ENCODE results near the gene POLR3E. TPM values are rescaled to one million over a fixed set of nuclear protein-coding genes. Genes with fewer than 3 reads are reported as not detected.
A peak's percentile ranks its signal among the peaks of the same experiment; 100 is the strongest.

Gene POLR3E
- total RNA-seq, 1 donor from 2014 or later: 26.7 TPM

DNA sequence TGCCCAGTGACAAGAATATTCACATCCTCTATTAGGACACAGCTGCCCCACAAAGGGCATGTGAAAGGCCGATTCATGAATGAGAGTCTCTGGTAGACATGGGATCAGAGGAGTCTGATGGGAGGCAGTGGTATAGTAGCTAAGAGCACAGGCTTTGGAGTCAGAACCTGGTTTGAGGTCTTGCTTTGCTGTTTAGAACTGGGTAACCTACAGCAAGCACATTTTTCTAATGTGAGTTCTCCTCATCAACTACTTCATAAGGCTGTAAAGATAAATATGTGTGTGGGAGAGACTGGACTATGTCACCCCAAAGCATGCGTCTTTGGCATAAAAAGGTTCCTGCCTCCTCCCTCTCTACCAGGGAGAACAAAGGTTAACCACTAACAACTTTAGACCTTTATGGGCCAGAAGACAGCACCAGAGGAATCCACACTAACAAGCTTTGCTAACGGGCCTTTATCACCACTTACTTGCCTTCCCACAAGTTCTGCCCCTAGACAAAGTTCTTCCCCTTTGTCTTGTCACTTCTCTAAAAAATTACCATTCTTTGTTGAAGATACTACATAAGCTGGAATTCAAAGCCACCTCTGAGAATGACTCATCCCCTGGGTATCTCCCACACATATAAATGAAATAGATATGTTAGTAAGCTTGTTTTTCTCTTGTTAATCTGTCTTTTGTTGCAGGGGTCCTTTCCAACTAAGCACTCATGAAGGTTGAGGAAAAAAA lies 56.1 kb downstream of the POLR3E start:
- Mint-ChIP-seq H3K4me1 (ENCODE audit: low read depth) (peaks cover 37% of the 10 kb centered on the region), H3K4me3 (ENCODE audit: unreplicated experiment) (no peak overlapping the region), H3K9me3 (ENCODE audit: low read depth) (no peaks in the 10 kb centered on the region), H3K27me3 (ENCODE audit: low read depth) (no peaks in the 10 kb centered on the region), H3K27ac (ENCODE audit: unreplicated experiment) (peak overlapping the region; percentile 87), H3K36me3 (ENCODE audit: low read depth) (peaks cover 23% of the 10 kb centered on the region)
- DNase-seq (ENCODE audit: low spot score): no peak
- TF ChIP-seq, protein P1, sequence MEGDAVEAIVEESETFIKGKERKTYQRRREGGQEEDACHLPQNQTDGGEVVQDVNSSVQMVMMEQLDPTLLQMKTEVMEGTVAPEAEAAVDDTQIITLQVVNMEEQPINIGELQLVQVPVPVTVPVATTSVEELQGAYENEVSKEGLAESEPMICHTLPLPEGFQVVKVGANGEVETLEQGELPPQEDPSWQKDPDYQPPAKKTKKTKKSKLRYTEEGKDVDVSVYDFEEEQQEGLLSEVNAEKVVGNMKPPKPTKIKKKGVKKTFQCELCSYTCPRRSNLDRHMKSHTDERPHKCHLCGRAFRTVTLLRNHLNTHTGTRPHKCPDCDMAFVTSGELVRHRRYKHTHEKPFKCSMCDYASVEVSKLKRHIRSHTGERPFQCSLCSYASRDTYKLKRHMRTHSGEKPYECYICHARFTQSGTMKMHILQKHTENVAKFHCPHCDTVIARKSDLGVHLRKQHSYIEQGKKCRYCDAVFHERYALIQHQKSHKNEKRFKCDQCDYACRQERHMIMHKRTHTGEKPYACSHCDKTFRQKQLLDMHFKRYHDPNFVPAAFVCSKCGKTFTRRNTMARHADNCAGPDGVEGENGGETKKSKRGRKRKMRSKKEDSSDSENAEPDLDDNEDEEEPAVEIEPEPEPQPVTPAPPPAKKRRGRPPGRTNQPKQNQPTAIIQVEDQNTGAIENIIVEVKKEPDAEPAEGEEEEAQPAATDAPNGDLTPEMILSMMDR (IDR thresholded peaks at IDR 0.05): no peak

DNA sequence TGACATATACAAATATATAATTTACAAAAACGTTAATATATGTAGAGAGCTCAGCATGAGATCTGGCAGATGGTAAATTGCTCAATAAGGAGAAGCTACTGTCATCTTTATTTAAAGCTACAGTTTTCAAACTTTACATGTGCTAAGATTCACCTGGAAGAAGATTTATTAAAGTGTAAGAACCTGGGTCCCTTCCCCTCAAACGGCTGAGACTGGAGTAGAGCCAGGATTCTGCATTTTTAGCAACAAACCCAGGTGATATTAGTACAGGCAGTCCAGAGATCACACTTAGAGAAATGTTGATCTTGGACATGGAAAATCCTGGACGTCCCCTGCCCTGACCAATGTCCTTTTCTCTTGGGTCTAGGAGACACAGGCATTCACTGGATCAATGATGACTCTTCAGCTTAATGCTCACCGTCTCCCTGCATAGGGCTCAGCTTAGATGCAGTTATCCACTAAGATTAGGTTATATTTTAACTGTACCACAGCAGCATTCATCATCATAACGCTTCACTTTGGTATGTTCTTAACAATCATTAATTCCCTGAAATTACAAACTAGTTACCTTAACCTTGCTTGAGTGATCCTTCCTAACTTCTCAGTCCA lies 56.8 kb downstream of the POLR3E start:
- peaks cover 18% of the 10 kb centered on the region for H3K36me3 Mint-ChIP-seq (ENCODE audit: low read depth)
- no peaks in the 10 kb centered on the region for H3K27me3 Mint-ChIP-seq (ENCODE audit: low read depth)
- H3K4me3 Mint-ChIP-seq (ENCODE audit: unreplicated experiment): no peak overlapping the region
- peaks cover 41% of the 10 kb centered on the region for H3K4me1 Mint-ChIP-seq (ENCODE audit: low read depth)
- H3K27ac Mint-ChIP-seq (ENCODE audit: unreplicated experiment): peak overlapping the region; percentile 87
- TF ChIP-seq, protein P1 (IDR thresholded peaks at IDR 0.05): no peak
- no peak for DNase-seq (ENCODE audit: low spot score)
- no peaks in the 10 kb centered on the region for H3K9me3 Mint-ChIP-seq (ENCODE audit: low read depth)

DNA sequence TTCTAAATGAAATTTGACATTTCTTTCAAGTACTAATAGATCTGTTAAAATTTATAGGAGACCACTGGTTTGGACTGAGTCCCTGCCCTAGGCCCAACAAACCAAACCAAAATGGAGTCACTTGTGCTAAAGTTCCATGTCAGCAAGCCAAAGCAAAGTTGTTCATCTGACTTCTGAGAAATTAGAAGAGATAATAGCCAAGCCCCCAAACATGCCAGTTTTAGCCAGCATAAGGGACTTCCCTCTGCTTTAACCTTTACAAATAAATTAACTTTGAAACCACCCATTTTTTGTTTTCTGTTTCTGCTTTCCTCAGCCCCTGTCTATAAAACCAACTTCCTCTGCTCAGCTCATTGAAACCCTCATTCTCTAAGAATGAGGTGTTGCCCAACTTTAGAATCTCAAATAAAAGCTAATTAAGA lies 58.3 kb downstream of the POLR3E start:
- DNase-seq (ENCODE audit: low spot score): no peak
- Mint-ChIP-seq H3K4me3 (ENCODE audit: unreplicated experiment) (no peak overlapping the region), H3K4me1 (ENCODE audit: low read depth) (peaks cover 47% of the 10 kb centered on the region), H3K36me3 (ENCODE audit: low read depth) (peaks cover 11% of the 10 kb centered on the region), H3K27ac (ENCODE audit: unreplicated experiment) (no peak overlapping the region), H3K9me3 (ENCODE audit: low read depth) (no peaks in the 10 kb centered on the region), H3K27me3 (ENCODE audit: low read depth) (no peaks in the 10 kb centered on the region)
- TF ChIP-seq, protein P1 (IDR thresholded peaks at IDR 0.05): no peak

DNA sequence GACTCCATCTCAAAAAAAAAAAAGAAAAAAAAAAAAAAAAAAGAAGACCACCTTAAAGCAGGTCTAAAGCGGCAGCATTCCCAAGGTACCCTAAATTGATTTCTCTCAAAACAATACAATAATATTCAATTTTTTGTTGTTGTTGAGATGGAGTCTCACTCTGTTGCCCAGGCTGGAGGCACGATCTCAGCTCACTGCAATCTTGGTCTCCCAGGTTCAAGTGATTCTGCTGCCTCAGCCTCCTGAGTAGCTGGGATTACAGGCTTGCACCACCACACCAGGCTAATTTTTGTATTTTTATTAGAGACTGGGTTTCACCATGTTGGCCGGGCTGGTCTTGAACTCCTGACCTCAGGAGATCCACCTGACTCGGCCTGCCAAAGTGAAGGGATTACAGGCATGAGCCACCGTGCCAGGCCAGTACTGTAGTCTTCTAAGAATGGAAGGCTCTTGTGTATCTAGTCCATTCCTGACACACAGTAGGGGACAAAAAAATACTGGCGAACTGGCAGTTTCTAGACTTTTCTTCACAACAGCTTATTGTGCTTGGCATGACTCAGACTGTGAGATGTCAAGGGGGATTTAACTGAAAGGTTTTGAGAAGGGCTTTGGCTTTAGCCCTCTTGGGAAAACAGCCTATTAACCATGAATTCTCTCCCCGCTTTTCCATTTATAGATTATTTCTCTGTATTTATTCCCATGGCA lies 59.9 kb downstream of the POLR3E start:
- DNase-seq (ENCODE audit: low spot score): no peak
- no peaks in the 10 kb centered on the region for H3K9me3 Mint-ChIP-seq (ENCODE audit: low read depth)
- peaks cover 6% of the 10 kb centered on the region for H3K36me3 Mint-ChIP-seq (ENCODE audit: low read depth)
- no peaks in the 10 kb centered on the region for H3K27me3 Mint-ChIP-seq (ENCODE audit: low read depth)
- H3K4me1 Mint-ChIP-seq (ENCODE audit: low read depth): peaks cover 50% of the 10 kb centered on the region
- peak overlapping the region; percentile 85 for H3K27ac Mint-ChIP-seq (ENCODE audit: unreplicated experiment)
- TF ChIP-seq, protein P1 (IDR thresholded peaks at IDR 0.05): no peak
- no peak overlapping the region for H3K4me3 Mint-ChIP-seq (ENCODE audit: unreplicated experiment)

DNA sequence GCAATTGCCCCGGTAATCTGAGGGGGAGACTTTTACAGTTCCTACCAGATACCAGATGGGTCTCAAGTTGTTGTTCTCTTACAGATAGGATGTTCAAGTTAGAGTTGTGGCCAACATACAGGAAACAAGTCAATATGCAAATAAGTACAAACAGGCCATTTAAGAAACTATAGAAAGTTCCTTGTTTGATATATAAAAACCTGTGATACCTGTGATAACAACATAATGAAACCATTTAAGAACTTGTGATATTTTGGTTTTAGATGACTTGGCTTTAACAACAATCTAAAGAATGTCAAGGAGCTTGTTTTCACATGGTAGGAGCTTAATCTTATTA lies 60.4 kb downstream of the POLR3E start:
- DNase-seq (ENCODE audit: low spot score): no peak
- TF ChIP-seq, protein P1 (IDR thresholded peaks at IDR 0.05): no peak
- Mint-ChIP-seq H3K9me3 (ENCODE audit: low read depth) (no peaks in the 10 kb centered on the region), H3K27ac (ENCODE audit: unreplicated experiment) (peak overlapping the region; percentile 85), H3K4me1 (ENCODE audit: low read depth) (peaks cover 49% of the 10 kb centered on the region), H3K36me3 (ENCODE audit: low read depth) (peaks cover 9% of the 10 kb centered on the region), H3K4me3 (ENCODE audit: unreplicated experiment) (no peak overlapping the region), H3K27me3 (ENCODE audit: low read depth) (no peaks in the 10 kb centered on the region)

Data from chondrocyte (in vitro differentiated cells).